NCI-H2029 (cell line): Measurements from ENCODE around the gene NLRP10.

ENCODE experiments used
- DNase-seq: peaks from one replicate; lab custom pipeline; 2025; lab: John Stamatoyannopoulos, UW

NLRP10 gene

GRCh38 chr11:7973011-7973410, 7.8 kb upstream of the NLRP10 start:
- DNase-seq, result no peak

DNA sequence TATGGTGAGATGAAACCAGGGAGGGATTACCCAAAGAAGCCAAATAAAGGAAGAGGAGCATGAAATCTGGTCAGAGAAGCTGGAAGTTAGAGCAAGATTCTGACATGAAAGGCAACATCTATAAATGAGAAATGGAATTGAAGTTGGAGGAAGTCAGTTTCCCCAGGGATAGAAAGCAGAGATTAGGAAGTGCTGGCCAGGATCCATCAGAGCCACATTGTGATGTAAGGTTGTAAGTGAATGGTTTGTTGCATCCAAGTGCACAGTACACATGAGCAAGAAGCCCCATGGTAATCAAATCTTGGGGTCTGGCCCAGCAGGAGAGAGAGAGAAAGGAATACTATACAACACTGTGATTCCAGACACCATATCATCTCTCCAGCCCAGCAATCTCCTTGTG, 6.6 kb upstream of the NLRP10 start:
- no peak for DNase-seq

DNA sequence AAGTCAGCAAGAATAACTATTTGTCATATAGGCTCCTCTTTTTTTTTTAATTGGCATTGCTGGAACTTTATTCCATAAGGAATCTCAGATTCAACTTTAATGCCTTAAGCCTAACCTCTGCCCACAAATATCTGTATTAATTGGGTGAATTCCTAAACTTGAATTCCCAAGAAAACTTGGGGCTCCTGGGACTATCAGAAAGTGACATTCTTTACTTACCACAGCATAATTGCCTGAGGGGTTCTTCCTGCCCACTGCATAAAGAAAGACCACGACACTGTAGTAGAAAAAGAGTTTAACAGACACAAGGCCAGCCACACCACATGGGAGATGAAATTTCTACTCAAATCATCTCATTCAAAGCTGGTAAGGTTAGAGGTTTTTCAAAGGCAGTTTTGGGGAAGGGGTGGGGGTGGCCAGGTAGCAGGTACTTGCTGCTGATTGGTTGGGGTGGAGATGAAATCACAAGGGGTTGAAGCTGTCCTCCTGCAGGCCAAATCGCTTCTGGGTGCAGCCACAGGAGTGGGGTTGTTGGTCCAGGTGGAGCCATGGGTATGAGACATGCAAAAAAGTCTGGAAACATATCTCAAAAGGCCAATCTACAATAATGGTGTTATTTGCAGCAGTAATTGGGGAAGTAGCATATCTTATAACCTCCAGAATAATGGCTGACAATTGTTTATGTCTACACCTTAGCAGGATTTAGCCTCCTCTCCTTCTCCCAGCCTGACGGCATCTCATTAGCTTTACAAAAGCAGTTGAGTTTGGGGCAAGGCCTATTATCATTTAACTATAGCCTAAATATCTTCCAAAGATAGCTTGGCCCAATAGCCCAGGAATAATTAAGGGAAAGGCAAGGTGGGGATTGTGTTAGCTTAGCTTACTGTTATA, 4.8 kb upstream of the NLRP10 start:
- DNase-seq, result no peak

DNA sequence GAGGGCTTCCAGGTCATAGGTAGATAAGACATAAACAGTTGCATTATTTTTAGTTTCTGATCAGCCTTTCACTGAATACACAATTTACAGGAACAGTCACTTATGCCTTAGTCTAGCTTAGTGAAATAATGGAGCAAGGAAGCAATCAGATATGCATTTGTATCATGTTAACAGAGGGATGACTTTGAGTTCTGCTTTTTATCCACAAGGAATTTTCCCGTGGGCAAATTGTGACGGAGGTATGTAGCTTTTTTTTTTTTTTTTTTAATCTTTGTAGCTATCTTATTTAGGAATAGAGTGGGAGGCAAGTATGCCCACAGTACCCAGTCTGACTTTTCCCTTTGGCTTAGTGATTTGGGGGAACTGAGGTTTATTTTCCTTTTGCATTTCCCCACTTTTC, 3.4 kb upstream of the NLRP10 start:
- DNase-seq, result no peak

DNA sequence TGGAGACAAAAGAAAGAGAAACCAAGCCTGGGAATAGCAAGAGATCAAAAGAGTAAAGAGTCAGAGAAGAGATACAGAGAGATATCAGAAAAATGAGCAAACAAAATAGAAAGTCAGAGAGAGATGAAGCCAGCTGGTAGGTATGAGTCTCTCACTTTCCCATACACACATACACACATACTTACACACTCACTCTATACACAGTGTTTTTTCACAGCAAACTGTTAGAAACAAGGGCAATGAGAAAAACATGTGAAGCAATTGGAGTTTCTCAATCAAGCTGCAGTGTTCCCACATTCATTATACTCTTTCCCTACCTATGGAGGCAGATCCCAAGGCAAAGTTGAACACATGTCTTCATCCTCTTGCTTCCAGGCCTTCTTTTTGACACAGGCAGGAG, 2.6 kb upstream of the NLRP10 start:
- no peak for DNase-seq

DNA sequence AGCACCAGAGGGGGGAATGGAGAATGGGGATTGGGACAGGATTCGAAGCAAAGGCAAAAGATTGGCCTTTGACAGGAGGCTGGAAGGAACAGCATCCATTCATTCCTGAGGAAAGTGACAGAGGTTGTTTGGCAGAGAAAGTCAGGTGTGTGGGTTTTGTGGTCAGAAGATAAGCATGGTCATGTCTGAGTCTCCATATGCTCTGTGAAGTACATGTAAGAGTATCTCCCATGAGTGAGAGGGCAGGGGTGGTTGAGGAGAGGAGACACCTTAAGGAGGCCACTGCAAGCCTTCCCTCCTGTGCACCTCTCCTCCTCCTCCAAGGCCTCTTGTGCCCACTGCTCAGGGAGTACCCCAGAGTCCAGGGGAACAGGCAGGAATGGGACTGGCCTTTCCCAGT, 1.9 kb upstream of the NLRP10 start:
- no peak for DNase-seq

- DNase-seq, result no peak
Measured at GRCh38 chr11:7964873-7965272, 374 bp downstream of the NLRP10 start.

- no peak for DNase-seq
Measured at GRCh38 chr11:7964261-7964660, 986 bp downstream of the NLRP10 start.

- DNase-seq, result no peak
Measured at GRCh38 chr11:7955191-7955590, 10.1 kb downstream of the NLRP10 start.

DNA sequence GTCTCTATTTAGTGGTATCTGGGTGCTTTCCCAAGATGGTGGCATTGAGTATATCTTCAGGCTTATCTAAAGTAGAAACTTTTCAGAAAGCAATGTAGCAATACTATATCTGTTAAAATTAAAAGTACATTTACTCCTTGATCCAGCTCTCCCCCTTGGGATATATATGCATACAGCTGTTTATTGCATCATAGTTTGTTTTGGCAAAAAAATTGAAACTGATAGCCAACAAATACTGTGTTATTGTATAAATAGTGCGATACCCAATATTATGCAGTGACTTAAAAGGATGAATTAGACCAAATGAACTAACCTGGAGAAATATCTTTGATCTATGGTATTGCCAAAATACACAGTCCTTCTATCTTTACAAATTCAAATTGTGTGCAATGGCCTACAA, 15.3 kb downstream of the NLRP10 start:
- DNase-seq, result no peak

DNA sequence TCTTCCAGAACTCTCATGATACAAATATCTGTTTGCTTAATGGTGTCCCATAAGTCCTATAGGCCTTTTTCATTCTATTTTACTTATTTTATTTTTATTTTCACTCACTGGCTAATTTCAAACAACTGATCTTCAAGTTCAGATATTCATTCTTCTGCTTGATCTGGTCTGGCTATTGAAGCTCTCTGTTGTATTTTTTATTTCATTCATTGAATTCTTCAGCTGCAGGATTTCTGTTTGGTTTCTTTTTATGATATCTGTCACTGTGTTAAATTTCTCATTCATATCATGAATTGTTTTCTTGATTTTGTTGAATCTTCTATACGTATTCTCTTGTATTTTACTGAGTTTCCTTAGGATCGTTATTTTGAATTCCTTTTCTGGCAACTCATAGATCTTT, 21.1 kb downstream of the NLRP10 start:
- no peak for DNase-seq

DNA sequence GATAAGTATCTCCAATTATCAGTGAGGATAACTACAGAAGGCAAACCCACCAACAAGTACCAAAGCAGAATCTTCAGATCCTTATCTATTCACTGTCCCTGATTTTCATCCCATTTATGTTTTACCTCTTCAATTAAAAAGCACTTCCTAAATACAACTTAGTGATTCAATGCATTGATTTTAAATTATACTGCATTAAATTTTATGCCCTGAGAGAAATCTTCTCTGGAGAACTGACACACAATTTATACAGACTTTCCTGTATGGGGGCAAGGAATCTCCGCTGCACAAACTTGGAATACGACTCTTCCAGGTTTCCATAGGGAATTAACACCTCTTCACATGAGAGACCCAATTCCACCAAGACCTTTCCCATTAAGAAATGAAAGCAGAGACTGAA, 23.6 kb downstream of the NLRP10 start, which contains the start of gene OR10A3:
Gene OR10A3, minus strand, starts transcription at position 101 of the 400 bp plus-strand sequence. CDS start 2,188 bp downstream, outside the sequence.
- DNase-seq, result no peak

- DNase-seq, result no peak
Measured at GRCh38 chr11:7941146-7941545, 24.1 kb downstream of the NLRP10 start.

GRCh38 chr11:7936615-7937014, 28.6 kb downstream of the NLRP10 start:
- DNase-seq, result no peak

DNA sequence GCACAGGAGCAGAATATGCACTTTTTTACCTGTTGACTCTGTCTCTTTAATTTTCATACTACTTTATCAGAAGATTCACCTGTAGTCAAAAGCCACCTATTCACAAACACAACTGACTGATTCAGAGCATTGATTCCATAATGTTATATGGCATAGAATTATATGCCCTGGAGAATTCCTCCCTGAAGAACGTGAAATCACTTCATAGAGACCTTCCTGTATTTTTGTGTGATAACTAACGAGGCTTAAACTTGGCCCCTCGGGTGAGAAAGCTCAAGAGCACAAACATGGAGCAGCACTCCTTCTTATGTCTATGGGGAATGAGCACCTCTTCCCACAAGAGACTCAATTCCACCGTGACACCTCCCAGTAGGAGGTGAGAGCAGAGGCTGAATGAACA, 34.1 kb downstream of the NLRP10 start, which contains the start of gene OR10A6:
Gene OR10A6, minus strand, starts transcription at position 101 of the 400 bp plus-strand sequence. CDS start 2,606 bp downstream, outside the sequence.
- DNase-seq, result no peak

DNA sequence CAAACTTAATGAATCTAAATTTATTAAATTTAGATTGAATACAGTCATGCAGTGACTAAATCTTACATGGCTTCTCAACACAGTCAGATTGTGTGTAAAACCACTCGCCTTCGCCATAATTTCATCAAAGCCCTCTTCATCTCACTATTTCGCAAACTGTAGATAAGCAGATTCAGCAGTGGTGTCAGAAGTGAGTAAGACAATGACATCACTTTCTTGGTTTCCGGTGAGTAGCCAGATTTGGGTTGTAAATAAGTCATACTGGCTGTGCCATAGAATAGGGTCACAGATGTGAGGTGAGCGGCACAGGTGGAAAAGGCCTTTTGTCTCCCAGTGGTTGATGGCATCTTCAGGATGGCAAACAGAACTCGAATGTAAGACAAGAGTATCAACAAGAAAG, 37.6 kb downstream of the NLRP10 start:
- DNase-seq, result no peak

DNA sequence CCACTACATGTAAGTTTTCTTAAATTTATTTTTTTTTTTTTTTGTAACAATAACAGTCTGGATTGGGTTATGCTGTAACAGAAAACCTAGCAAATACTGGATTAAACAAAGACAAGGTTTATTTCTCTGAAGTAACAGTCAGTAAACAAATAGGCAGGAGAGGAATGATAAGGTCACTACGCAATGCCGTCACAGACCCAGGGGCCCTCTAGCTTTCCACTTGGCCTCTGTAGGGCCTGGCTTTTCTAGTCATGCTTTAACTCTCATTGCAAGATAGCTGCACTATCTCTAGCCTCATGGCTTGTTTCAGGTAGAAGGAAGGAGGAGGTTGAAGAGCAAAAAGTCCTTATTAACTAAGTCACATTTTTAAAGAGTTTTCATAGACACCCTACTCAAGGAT, 40.7 kb downstream of the NLRP10 start:
- no peak for DNase-seq

DNA sequence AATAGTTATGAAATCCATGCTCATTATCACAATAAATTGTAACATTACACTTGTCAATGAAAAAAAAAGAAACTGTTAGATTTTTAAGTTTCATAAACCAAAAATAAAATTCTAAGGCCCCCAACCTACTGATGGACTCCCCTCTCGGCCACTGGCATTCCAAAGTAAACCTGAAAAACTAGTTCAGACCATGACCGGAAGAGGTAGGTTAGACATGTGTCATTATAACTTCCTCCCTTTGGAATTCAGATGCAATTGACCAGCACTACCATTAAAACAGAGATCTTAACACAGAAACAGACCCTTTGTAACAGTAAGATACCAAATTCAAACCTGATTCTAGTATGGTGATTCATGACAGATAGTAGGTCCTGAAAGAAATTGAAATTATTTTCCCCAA, 47.1 kb downstream of the NLRP10 start:
- no peak for DNase-seq
